ENCODE measurements around the gene AP1G1. TPM values are rescaled to one million over a fixed set of nuclear protein-coding genes. Genes with fewer than 3 reads are reported as not detected.
"Not testable (repeated sequence)": the region's sequence is repeated elsewhere in the genome, so short reads cannot be mapped to it uniquely, and the experiment has no call there.

AP1G1 gene
- polyA plus RNA-seq, 3 donors: 6.7 to 43.8 (median 10.7) TPM

DNA sequence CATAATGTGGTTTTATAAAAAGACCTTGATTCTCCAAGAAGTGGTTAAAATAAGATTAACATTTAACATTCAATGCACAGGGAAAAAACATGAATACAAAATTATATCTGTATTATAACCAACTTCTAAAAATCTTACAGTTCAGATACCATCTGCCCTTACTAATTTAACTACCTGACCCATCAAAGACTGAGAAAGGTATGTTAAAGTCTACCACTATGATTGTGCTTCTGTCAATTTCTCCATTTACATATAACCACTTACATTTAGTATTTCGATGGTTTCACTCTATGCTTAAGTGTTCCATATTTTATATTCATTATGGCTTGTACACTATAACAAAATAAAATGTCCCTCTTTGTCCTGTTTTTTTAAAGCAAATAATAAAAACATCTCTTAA is 14.6 kb downstream of the AP1G1 start:
- Histone ChIP-seq H3K27me3 (ENCODE audit: control insufficient read depth in 2 of 2, insufficient read depth in 2 of 2, low read length in 2 of 2) (no peaks in the 10 kb centered on the region), H3K27ac (ENCODE audit: low read depth in 1 of 2, low read length in 2 of 2) (no peak overlapping the region), H3K36me3 (replicated peaks in 1 of 2; ENCODE audit: control insufficient read depth in 1 of 2, insufficient read depth in 2 of 2, low read length in 2 of 2) (peaks cover 20 to 37% of the 10 kb centered on the region in 2 donors), H3K79me2 (ENCODE audit: insufficient read depth, low read length) (peaks cover 100% of the 10 kb centered on the region), H4K20me1 (ENCODE audit: insufficient read depth, low read length) (peaks cover 99% of the 10 kb centered on the region), H3K4me3 (replicated peaks in 1 of 3; ENCODE audit: low read depth in 2 of 3, low read length in 3 of 3) (no peak overlapping the region), H2AFZ (ENCODE audit: insufficient read depth, low read depth, low read length, poor library complexity, severe bottlenecking) (no peak overlapping the region), H3K9ac (ENCODE audit: insufficient read depth, low read length, poor library complexity, severe bottlenecking) (no peak overlapping the region), H3K9me3 (replicated peaks in 1 of 2; ENCODE audit: control insufficient read depth in 1 of 2, insufficient read depth in 1 of 2, low read length in 2 of 2) (no peaks in the 10 kb centered on the region), H3K4me1 (ENCODE audit: control insufficient read depth in 1 of 2, insufficient read depth in 2 of 2, low read length in 2 of 2) (peaks cover 8 to 9% of the 10 kb centered on the region in 2 donors), H3K4me2 (replicated peaks; ENCODE audit: extremely low read depth, low read length, poor library complexity, severe bottlenecking) (no peak overlapping the region)
- no CpG with 5 or more reads among the region's 1 CpG for WGBS (ENCODE audit: insufficient coverage)
- Mint-ChIP-seq H3K36me3 (peaks cover 26 to 56% of the 10 kb centered on the region in 2 donors), H3K27ac (peak overlapping the region in 2 of 7 donors; percentile 46 to 54), H3K9me3 (no peaks in the 10 kb centered on the region), H3K4me3 (no peak overlapping the region), H3K27me3 (ENCODE audit: low read depth in 3 of 3) (peaks cover 0 to 2% (median 0%) of the 10 kb centered on the region in 3 donors), H3K4me1 (peaks cover 32% of the 10 kb centered on the region)
- intact Hi-C loops (cut with micrococcal nuclease): no loop called here
- DNase-seq: no peak
- TF ChIP-seq, protein P1, sequence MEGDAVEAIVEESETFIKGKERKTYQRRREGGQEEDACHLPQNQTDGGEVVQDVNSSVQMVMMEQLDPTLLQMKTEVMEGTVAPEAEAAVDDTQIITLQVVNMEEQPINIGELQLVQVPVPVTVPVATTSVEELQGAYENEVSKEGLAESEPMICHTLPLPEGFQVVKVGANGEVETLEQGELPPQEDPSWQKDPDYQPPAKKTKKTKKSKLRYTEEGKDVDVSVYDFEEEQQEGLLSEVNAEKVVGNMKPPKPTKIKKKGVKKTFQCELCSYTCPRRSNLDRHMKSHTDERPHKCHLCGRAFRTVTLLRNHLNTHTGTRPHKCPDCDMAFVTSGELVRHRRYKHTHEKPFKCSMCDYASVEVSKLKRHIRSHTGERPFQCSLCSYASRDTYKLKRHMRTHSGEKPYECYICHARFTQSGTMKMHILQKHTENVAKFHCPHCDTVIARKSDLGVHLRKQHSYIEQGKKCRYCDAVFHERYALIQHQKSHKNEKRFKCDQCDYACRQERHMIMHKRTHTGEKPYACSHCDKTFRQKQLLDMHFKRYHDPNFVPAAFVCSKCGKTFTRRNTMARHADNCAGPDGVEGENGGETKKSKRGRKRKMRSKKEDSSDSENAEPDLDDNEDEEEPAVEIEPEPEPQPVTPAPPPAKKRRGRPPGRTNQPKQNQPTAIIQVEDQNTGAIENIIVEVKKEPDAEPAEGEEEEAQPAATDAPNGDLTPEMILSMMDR (IDR thresholded peaks at IDR 0.05): no peak

DNA sequence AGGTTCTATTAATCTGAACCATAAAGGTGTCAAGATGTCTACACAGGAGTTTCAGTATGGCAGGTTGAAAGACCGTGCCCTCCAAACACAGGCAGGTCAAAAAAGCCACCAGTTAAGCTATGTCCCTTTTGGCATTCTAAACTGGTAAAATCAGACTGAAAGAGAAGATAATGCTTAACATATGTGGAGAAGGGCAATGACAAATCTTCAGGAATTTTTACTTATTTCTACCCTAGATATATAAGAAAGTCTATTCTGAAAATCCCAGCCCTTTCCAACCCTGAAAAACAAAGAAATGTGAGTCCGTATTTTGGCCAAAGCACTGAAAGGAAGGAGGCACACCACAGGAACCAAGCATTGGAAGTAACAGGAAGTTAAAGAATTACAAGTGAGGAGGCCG is 16.5 kb downstream of the AP1G1 start:
- H3K27ac ChIP-seq (ENCODE audit: low read depth in 1 of 2, low read length in 2 of 2): peak overlapping the region in 1 of 2 donors; percentile 3
- intact Hi-C loops (cut with micrococcal nuclease): no loop called here
- peaks cover 97% of the 10 kb centered on the region for H3K79me2 ChIP-seq (ENCODE audit: insufficient read depth, low read length)
- H3K9me3 ChIP-seq (replicated peaks in 1 of 2; ENCODE audit: control insufficient read depth in 1 of 2, insufficient read depth in 1 of 2, low read length in 2 of 2): no peaks in the 10 kb centered on the region
- H3K4me3 ChIP-seq (replicated peaks in 1 of 3; ENCODE audit: low read depth in 2 of 3, low read length in 3 of 3): no peak overlapping the region
- H3K4me2 ChIP-seq (replicated peaks; ENCODE audit: extremely low read depth, low read length, poor library complexity, severe bottlenecking): no peak overlapping the region
- TF ChIP-seq, protein P1 (IDR thresholded peaks at IDR 0.05): no peak
- no peak overlapping the region for H3K9ac ChIP-seq (ENCODE audit: insufficient read depth, low read length, poor library complexity, severe bottlenecking)
- no peaks in the 10 kb centered on the region for H3K9me3 Mint-ChIP-seq
- no peak for DNase-seq
- peaks cover 8 to 9% of the 10 kb centered on the region in 2 donors for H3K4me1 ChIP-seq (ENCODE audit: control insufficient read depth in 1 of 2, insufficient read depth in 2 of 2, low read length in 2 of 2)
- H3K36me3 Mint-ChIP-seq: peaks cover 36 to 58% of the 10 kb centered on the region in 2 donors
- peaks cover 99% of the 10 kb centered on the region for H4K20me1 ChIP-seq (ENCODE audit: insufficient read depth, low read length)
- H3K27me3 ChIP-seq (ENCODE audit: control insufficient read depth in 2 of 2, insufficient read depth in 2 of 2, low read length in 2 of 2): no peaks in the 10 kb centered on the region
- no peak overlapping the region for H2AFZ ChIP-seq (ENCODE audit: insufficient read depth, low read depth, low read length, poor library complexity, severe bottlenecking)
- H3K36me3 ChIP-seq (replicated peaks in 1 of 2; ENCODE audit: control insufficient read depth in 1 of 2, insufficient read depth in 2 of 2, low read length in 2 of 2): peaks cover 31 to 42% of the 10 kb centered on the region in 2 donors
- peak overlapping the region in 4 of 7 donors; percentile 2 to 38 (median 18) for H3K27ac Mint-ChIP-seq
- H3K4me3 Mint-ChIP-seq: no peak overlapping the region
- H3K4me1 Mint-ChIP-seq: peaks cover 32% of the 10 kb centered on the region
- peaks cover 0 to 2% (median 0%) of the 10 kb centered on the region in 3 donors for H3K27me3 Mint-ChIP-seq (ENCODE audit: low read depth in 3 of 3)
- WGBS (ENCODE audit: insufficient coverage): no CpG with 5 or more reads among the region's 3 CpGs

DNA sequence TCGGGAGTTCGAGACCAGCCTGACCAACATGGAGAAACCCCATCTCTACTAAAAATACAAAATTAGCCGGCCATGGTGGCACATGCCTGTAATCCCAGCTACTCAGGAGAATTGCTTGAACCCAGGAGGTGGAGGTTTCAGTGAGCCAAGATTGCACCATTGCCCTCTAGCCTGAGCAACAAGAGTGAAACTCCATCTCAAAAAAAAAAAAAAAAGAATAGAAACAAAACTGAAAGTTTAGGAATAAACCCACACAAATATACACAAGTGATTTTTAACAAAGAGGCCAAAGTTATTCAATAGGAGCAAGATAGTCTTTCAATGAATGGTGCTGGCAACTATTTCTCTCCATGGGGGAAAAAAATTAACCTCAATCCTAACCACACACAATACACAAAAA is 18.3 kb downstream of the AP1G1 start:
- intact Hi-C loops (cut with micrococcal nuclease): not testable (repeated sequence)

More for the DNA sequence above, 18.3 kb downstream of the AP1G1 start:
- not testable (repeated sequence) for H3K9me3 Mint-ChIP-seq; H3K4me2 ChIP-seq (replicated peaks; ENCODE audit: extremely low read depth, low read length, poor library complexity, severe bottlenecking); H3K4me1 ChIP-seq (ENCODE audit: control insufficient read depth in 1 of 2, insufficient read depth in 2 of 2, low read length in 2 of 2); H2AFZ ChIP-seq (ENCODE audit: insufficient read depth, low read depth, low read length, poor library complexity, severe bottlenecking); H3K9ac ChIP-seq (ENCODE audit: insufficient read depth, low read length, poor library complexity, severe bottlenecking); H3K27me3 Mint-ChIP-seq (ENCODE audit: low read depth in 3 of 3); H3K9me3 ChIP-seq (replicated peaks in 1 of 2; ENCODE audit: control insufficient read depth in 1 of 2, insufficient read depth in 1 of 2, low read length in 2 of 2); H3K27me3 ChIP-seq (ENCODE audit: control insufficient read depth in 2 of 2, insufficient read depth in 2 of 2, low read length in 2 of 2); H3K4me3 Mint-ChIP-seq; DNase-seq; H3K4me3 ChIP-seq (replicated peaks in 1 of 3; ENCODE audit: low read depth in 2 of 3, low read length in 3 of 3)
- peak overlapping the region; percentile 35 to 83 (median 68) for H3K27ac Mint-ChIP-seq
- WGBS (ENCODE audit: insufficient coverage): no CpG with 5 or more reads among the region's 3 CpGs
- H3K4me1 Mint-ChIP-seq: peaks cover 26% of the 10 kb centered on the region
- Histone ChIP-seq H3K36me3 (replicated peaks in 1 of 2; ENCODE audit: control insufficient read depth in 1 of 2, insufficient read depth in 2 of 2, low read length in 2 of 2) (peaks cover 43 to 44% of the 10 kb centered on the region in 2 donors), H3K79me2 (ENCODE audit: insufficient read depth, low read length) (peaks cover 91% of the 10 kb centered on the region), H3K27ac (ENCODE audit: low read depth in 1 of 2, low read length in 2 of 2) (peak overlapping the region in 1 of 2 donors; percentile 29), H4K20me1 (ENCODE audit: insufficient read depth, low read length) (peaks cover 100% of the 10 kb centered on the region)
- H3K36me3 Mint-ChIP-seq: peaks cover 32 to 64% of the 10 kb centered on the region in 2 donors
